GM12875 (cell line): ENCODE measurements around the gene C9orf43.
"Not testable (repeated sequence)": the region's sequence is repeated elsewhere in the genome, so short reads cannot be mapped to it uniquely, and the experiment has no call there.

Experiments used
- H3K4me3 ChIP-seq: one replicate; pipeline ENCODE4 v1.5.1; 2011; ENCODE audit warnings: low read depth, low read length, control low read depth
- CTCF ChIP-seq: IDR thresholded peaks from 2 replicates; pipeline ENCODE4 v1.5.1; 2011; ENCODE audit warnings: low read depth, mild to moderate bottlenecking, control low read depth, inconsistent platforms, low read length, moderate library complexity, borderline replicate concordance; ENCODE audit not compliant: insufficient read depth

Gene C9orf43

GRCh38 chr9:113376634-113377567 lies 33.6 kb upstream of the C9orf43 start, which contains the start of gene HDHD3:
HDHD3 (minus strand) TSS chr9:113376986; CDS start chr9:113374354, 2,632 bp downstream.
- H3K4me3 ChIP-seq, result peak within 1 kb of the TSS; percentile 92
- no peak for TF ChIP-seq CTCF

- not testable (repeated sequence) for H3K4me3 ChIP-seq
Measured at GRCh38 chr9:113379094-113379828, 31.3 kb upstream of the C9orf43 start.

- H3K4me3 ChIP-seq, result not testable (repeated sequence)
Measured at GRCh38 chr9:113379829-113380210, 30.7 kb upstream of the C9orf43 start.

GRCh38 chr9:113380869-113381378 lies 29.6 kb upstream of the C9orf43 start:
- no peak overlapping the region for H3K4me3 ChIP-seq
- no peak for TF ChIP-seq CTCF

GRCh38 chr9:113381441-113381840 lies 29.1 kb upstream of the C9orf43 start:
- H3K4me3 ChIP-seq, result not testable (repeated sequence)

- TF ChIP-seq CTCF, result no peak
- no peak overlapping the region for H3K4me3 ChIP-seq
Measured at GRCh38 chr9:113381909-113382411, 28.6 kb upstream of the C9orf43 start.

GRCh38 chr9:113386571-113387393 lies 23.8 kb upstream of the C9orf43 start:
- TF ChIP-seq CTCF, result no peak
- no peak overlapping the region for H3K4me3 ChIP-seq

GRCh38 chr9:113387560-113388230 lies 22.9 kb upstream of the C9orf43 start:
- TF ChIP-seq CTCF, result no peak

More at GRCh38 chr9:113387560-113388230, 22.9 kb upstream of the C9orf43 start:
- no peak overlapping the region for H3K4me3 ChIP-seq
